ENCODE measurements around the gene DLGAP4. TPM values are rescaled to one million over a fixed set of nuclear protein-coding genes. Genes with fewer than 3 reads are reported as not detected.

DLGAP4 gene
- total RNA-seq, 1 donor from 2014 or later, result 25.7 TPM

GRCh38 chr20:36315545-36316351, 9.6 kb downstream of the DLGAP4 start:
- Mint-ChIP-seq H3K9me3 (no peaks in the 10 kb centered on the region), H3K4me3 (no peak overlapping the region), H3K27ac (no peak overlapping the region), H3K36me3 (ENCODE audit: low read depth) (no peaks in the 10 kb centered on the region), H3K27me3 (ENCODE audit: insufficient read depth) (peaks cover 2% of the 10 kb centered on the region), H3K4me1 (ENCODE audit: low read depth) (no peaks in the 10 kb centered on the region)
- intact Hi-C loops (cut with micrococcal nuclease), result no loop called here
- no peak for DNase-seq (ENCODE audit: low spot score)

DNA sequence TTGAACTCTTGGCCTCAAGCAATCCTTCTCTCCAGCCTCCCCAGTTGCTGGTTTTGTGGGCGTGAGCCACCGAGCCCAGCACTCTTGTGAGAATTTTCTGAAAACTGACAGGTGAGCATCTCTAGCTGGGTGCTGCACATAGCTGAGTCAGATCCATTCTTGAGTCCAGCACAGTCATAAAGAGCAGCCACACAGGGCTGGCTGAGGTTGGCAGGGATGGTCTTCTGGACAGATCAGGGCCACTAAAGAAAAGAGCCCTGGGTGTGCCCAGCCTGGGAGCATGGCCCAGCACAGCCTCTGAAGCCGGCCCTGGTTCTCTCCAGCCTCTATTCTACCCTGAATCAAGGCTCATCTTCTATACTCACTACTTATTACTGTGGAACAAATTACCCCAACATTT, 11.5 kb downstream of the DLGAP4 start:
- intact Hi-C loops (cut with micrococcal nuclease), result no loop called here
- no peak overlapping the region for H3K27ac Mint-ChIP-seq
- no peak overlapping the region for H3K4me3 Mint-ChIP-seq
- H3K9me3 Mint-ChIP-seq, result no peaks in the 10 kb centered on the region
- H3K4me1 Mint-ChIP-seq (ENCODE audit: low read depth), result no peaks in the 10 kb centered on the region
- H3K36me3 Mint-ChIP-seq (ENCODE audit: low read depth), result no peaks in the 10 kb centered on the region
- DNase-seq (ENCODE audit: low spot score), result no peak
- H3K27me3 Mint-ChIP-seq (ENCODE audit: insufficient read depth), result peaks cover 6% of the 10 kb centered on the region

DNA sequence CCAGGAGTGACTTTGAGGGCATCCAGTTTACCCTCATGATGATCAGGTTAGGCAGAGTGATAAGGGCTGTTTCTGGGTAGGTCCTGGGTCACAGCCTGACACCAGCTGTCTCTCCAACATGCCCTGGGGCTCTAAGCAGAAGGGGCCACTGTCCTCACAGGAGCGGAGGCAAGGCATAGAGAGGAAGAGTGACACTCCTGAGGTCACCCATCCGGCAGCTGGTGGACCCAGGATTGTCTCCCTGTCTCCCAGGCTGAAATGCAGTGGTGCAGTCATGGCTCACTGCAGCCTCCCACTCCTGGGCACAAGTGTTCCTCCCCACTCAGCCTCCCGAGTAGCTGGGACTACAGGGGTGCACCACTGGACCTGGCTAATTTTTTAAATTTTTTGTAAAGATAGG, 12.0 kb downstream of the DLGAP4 start:
- Mint-ChIP-seq H3K4me1 (ENCODE audit: low read depth) (no peaks in the 10 kb centered on the region), H3K27me3 (ENCODE audit: insufficient read depth) (peaks cover 6% of the 10 kb centered on the region), H3K4me3 (no peak overlapping the region), H3K36me3 (ENCODE audit: low read depth) (no peaks in the 10 kb centered on the region), H3K9me3 (no peaks in the 10 kb centered on the region), H3K27ac (no peak overlapping the region)
- DNase-seq (ENCODE audit: low spot score), result no peak
- intact Hi-C loops (cut with micrococcal nuclease), result no loop called here

DNA sequence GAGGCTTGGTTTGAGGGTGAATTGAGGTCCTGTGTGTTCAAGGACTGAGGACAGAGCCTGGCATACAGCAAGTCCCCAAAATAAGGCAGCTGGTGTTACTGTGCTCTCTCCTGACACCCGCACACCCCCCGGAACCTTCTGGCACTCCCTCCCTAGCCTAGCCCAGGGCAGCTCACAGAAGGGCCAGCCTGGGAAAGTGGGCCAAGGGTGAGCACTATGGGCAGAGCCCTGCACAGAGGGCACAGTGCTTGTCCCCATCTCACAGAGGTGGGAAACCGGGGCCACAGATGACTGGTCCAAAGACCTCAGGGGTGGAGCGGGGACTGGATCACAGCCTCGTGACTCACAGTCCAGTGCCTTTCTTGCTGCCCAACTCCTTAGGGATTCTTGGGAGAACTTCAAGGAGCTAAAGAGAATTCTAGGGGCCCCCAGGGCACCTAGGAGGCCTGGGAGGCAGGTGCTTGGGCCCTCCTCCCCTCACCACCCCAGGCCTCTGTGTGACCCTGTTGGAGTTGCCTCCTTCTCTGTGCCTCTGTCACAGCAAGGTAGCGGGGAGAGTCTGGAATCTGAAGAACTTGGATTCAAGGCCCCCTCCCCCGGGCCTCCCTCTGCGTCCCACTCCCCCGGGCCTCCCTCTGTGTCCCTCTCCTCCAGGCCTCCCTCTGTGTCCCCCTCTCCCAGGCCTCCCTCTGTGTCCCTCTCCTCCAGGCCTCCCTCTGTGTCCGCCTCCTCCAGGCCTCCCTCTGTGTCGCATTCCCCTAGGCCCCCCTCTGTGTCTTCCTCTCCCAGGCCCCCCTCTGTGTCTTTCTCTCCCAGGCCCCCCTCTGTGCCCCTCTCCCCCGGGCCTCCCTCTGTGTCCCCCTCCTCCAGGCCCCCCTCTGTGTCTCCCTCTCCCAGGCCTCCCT, 13.5 kb downstream of the DLGAP4 start:
- H3K36me3 Mint-ChIP-seq (ENCODE audit: low read depth), result no peaks in the 10 kb centered on the region
- DNase-seq (ENCODE audit: low spot score), result no peak

GRCh38 chr20:36320261-36320897, 14.2 kb downstream of the DLGAP4 start:
- Mint-ChIP-seq H3K27ac (no peak overlapping the region), H3K36me3 (ENCODE audit: low read depth) (no peaks in the 10 kb centered on the region), H3K4me3 (no peak overlapping the region), H3K9me3 (peaks cover 3% of the 10 kb centered on the region), H3K4me1 (ENCODE audit: low read depth) (no peaks in the 10 kb centered on the region), H3K27me3 (ENCODE audit: insufficient read depth) (peaks cover 10% of the 10 kb centered on the region)
- DNase-seq (ENCODE audit: low spot score), result no peak
- intact Hi-C loops (cut with micrococcal nuclease), result no loop called here

More for the DNA sequence above, 13.5 kb downstream of the DLGAP4 start:
- Mint-ChIP-seq H3K9me3 (no peaks in the 10 kb centered on the region), H3K4me3 (no peak overlapping the region), H3K4me1 (ENCODE audit: low read depth) (no peaks in the 10 kb centered on the region), H3K27me3 (ENCODE audit: insufficient read depth) (peaks cover 9% of the 10 kb centered on the region), H3K27ac (no peak overlapping the region)
- intact Hi-C loops (cut with micrococcal nuclease), result no loop called here

GRCh38 chr20:36320898-36321695, 15.0 kb downstream of the DLGAP4 start:
- no peak for DNase-seq (ENCODE audit: low spot score)
- H3K27me3 Mint-ChIP-seq (ENCODE audit: insufficient read depth), result peaks cover 11% of the 10 kb centered on the region
- no peak overlapping the region for H3K4me3 Mint-ChIP-seq
- H3K4me1 Mint-ChIP-seq (ENCODE audit: low read depth), result no peaks in the 10 kb centered on the region
- no peaks in the 10 kb centered on the region for H3K36me3 Mint-ChIP-seq (ENCODE audit: low read depth)
- intact Hi-C loops (cut with micrococcal nuclease), result no loop called here
- no peak overlapping the region for H3K27ac Mint-ChIP-seq
- peaks cover 6% of the 10 kb centered on the region for H3K9me3 Mint-ChIP-seq

- H3K4me1 Mint-ChIP-seq (ENCODE audit: low read depth), result no peaks in the 10 kb centered on the region
- H3K27ac Mint-ChIP-seq, result no peak overlapping the region
- no peak overlapping the region for H3K4me3 Mint-ChIP-seq
- peaks cover 8% of the 10 kb centered on the region for H3K9me3 Mint-ChIP-seq
- DNase-seq (ENCODE audit: low spot score), result no peak
- peaks cover 12% of the 10 kb centered on the region for H3K27me3 Mint-ChIP-seq (ENCODE audit: insufficient read depth)
- intact Hi-C loops (cut with micrococcal nuclease), result no loop called here
- H3K36me3 Mint-ChIP-seq (ENCODE audit: low read depth), result no peaks in the 10 kb centered on the region
Measured at GRCh38 chr20:36322131-36322530, 16.0 kb downstream of the DLGAP4 start.

DNA sequence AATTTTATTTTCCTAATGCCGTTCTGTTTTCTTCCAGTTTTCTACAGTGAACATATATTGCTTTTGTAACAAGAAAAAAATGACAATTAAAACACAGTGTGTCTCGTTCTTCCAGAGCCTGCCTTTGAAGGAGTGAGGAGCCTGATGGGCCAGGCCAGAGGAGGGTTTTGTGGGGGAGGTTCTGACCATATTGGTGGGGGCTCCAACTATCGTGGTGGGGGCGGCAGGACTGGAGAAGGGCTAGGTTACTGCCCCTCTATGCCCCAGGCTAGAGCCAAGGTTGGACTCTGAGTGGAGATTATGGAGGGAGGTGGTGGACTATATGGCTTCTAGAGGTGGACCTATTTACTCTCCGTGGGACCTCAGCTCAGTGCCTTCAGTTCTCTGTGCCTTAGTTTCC, 24.0 kb downstream of the DLGAP4 start:
- Mint-ChIP-seq H3K4me1 (ENCODE audit: low read depth) (no peaks in the 10 kb centered on the region), H3K27me3 (ENCODE audit: insufficient read depth) (peaks cover 18% of the 10 kb centered on the region), H3K9me3 (peaks cover 7% of the 10 kb centered on the region), H3K36me3 (ENCODE audit: low read depth) (no peaks in the 10 kb centered on the region), H3K4me3 (no peak overlapping the region), H3K27ac (no peak overlapping the region)
- intact Hi-C loops (cut with micrococcal nuclease), result no loop called here
- no peak for DNase-seq (ENCODE audit: low spot score)

- Mint-ChIP-seq H3K27me3 (ENCODE audit: insufficient read depth) (peaks cover 18% of the 10 kb centered on the region), H3K9me3 (peaks cover 1% of the 10 kb centered on the region), H3K4me1 (ENCODE audit: low read depth) (no peaks in the 10 kb centered on the region), H3K36me3 (ENCODE audit: low read depth) (no peaks in the 10 kb centered on the region), H3K27ac (no peak overlapping the region), H3K4me3 (no peak overlapping the region)
- no peak for DNase-seq (ENCODE audit: low spot score)
- intact Hi-C loops (cut with micrococcal nuclease), result no loop called here
Measured at GRCh38 chr20:36331209-36331608, 25.1 kb downstream of the DLGAP4 start.

DNA sequence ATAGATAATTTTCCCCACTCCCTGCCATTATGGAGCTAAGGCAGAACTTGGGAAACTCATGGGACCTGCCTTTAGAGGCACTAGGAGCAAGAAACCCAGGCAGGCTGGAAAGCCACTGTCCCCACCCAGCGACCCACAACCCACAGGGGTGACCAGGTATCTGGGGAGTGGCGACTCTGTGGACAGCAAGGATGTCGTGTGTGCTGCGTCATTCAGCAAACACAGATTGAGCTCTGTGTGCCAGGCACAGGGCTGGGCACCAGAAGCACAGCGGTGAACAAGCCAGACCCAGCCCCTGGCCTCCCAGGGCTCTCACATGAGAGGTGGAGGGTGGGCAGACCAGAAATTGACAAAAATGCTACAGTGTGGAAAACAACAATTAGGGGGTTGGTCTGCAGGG, 27.7 kb downstream of the DLGAP4 start:
- Mint-ChIP-seq H3K4me1 (ENCODE audit: low read depth) (no peaks in the 10 kb centered on the region), H3K36me3 (ENCODE audit: low read depth) (no peaks in the 10 kb centered on the region), H3K9me3 (no peaks in the 10 kb centered on the region), H3K27ac (no peak overlapping the region), H3K4me3 (no peak overlapping the region), H3K27me3 (ENCODE audit: insufficient read depth) (peaks cover 22% of the 10 kb centered on the region)
- no peak for DNase-seq (ENCODE audit: low spot score)
- intact Hi-C loops (cut with micrococcal nuclease), result no loop called here

GRCh38 chr20:36334281-36335205, 28.4 kb downstream of the DLGAP4 start:
- Mint-ChIP-seq H3K27ac (no peak overlapping the region), H3K4me3 (no peak overlapping the region), H3K9me3 (no peaks in the 10 kb centered on the region), H3K4me1 (ENCODE audit: low read depth) (no peaks in the 10 kb centered on the region), H3K36me3 (ENCODE audit: low read depth) (no peaks in the 10 kb centered on the region), H3K27me3 (ENCODE audit: insufficient read depth) (peaks cover 23% of the 10 kb centered on the region)
- intact Hi-C loops (cut with micrococcal nuclease), result no loop called here
- no peak for DNase-seq (ENCODE audit: low spot score)

Measured in activated T-helper 1 cell treated with anti-CD3 and anti-CD28 coated beads, Interleukin-12 subunit alpha, Interleukin-12 subunit beta, Interleukin-2, Interleukin-4 antibody, amounts not matched to agents 30 ng/mL and 10 ng/mL and 1 ng/mL, durations not matched to agents 14 hours and 24 hours and 36 hours (primary cell).